CD4-positive, alpha-beta memory T cell (primary cell): ENCODE data around the gene PRKG1. TPM values are rescaled to one million over a fixed set of nuclear protein-coding genes. Genes with fewer than 3 reads are reported as not detected.

Experiments used
- CTCF ChIA-PET: fragments of 350-600 bp; sonication (Branson Sonifier 250); formaldehyde crosslinking; loops from one replicate; lab custom pipeline; 2021; ENCODE audit warnings: inconsistent platforms; ENCODE audit not compliant: partially characterized antibody; lab: Charles Lee
- POLR2A ChIA-PET: fragments of 350-600 bp; sonication (Branson Sonifier 250); formaldehyde crosslinking; loops from one replicate; lab custom pipeline; 2021; ENCODE audit not compliant: partially characterized antibody; lab: Charles Lee
- DNase-seq, 5 donors: peaks; one replicate each; pipeline versions ENCODE4 v3.0.0 to v3.0.0-alpha.2; 2020 to 2022; ENCODE audit warnings: mixed read lengths in 1 of 5
- H3K27ac ChIP-seq: one replicate; pipeline ENCODE4 v1.7.0; 2013; ENCODE audit warnings: low read depth, low read length
- H3K27me3 ChIP-seq: 2 replicates; pipeline ENCODE4 v1.7.0; 2013; ENCODE audit warnings: mild to moderate bottlenecking, low read length, moderate library complexity; ENCODE audit not compliant: insufficient read depth
- H3K36me3 ChIP-seq: 2 replicates; pipeline ENCODE4 v1.7.0; 2013; ENCODE audit warnings: mild to moderate bottlenecking, low read length, moderate library complexity; ENCODE audit not compliant: insufficient read depth
- H3K4me1 ChIP-seq: 2 replicates; pipeline ENCODE4 v1.7.0; 2013; ENCODE audit warnings: mild to moderate bottlenecking, low read length, moderate library complexity; ENCODE audit not compliant: insufficient read depth
- H3K4me3 ChIP-seq, 2 donors: one replicate each; pipeline ENCODE4 v1.7.0; 2013; ENCODE audit warnings: low read length in 2 of 2, mild to moderate bottlenecking in 1 of 2
- H3K9me3 ChIP-seq, 2 donors: one replicate each; pipeline ENCODE4 v1.7.0; 2013; ENCODE audit warnings: low read length in 2 of 2, control low read depth in 1 of 2; ENCODE audit not compliant: control insufficient read depth in 1 of 2
- H3K27ac Mint-ChIP-seq, 7 donors: one replicate each; pipeline ENCODE4 v1.8.0; 2020 to 2021; ENCODE audit warnings: mixed read lengths in 7 of 7, mild to moderate bottlenecking in 6 of 7, inconsistent platforms in 3 of 7, moderate library complexity in 3 of 7
- H3K27me3 Mint-ChIP-seq, 2 donors: one replicate each; pipeline ENCODE4 v1.8.0; 2020 to 2021; ENCODE audit warnings: mixed read lengths in 2 of 2
- H3K36me3 Mint-ChIP-seq, 2 donors: one replicate each; pipeline ENCODE4 v1.8.0; 2020 to 2021; ENCODE audit warnings: mixed read lengths in 2 of 2, inconsistent platforms in 1 of 2, mild to moderate bottlenecking in 1 of 2
- H3K4me1 Mint-ChIP-seq, 4 donors: one replicate each; pipeline ENCODE4 v1.8.0; 2020 to 2021; ENCODE audit warnings: mixed read lengths in 4 of 4, mild to moderate bottlenecking in 1 of 4
- H3K4me3 Mint-ChIP-seq, 8 donors: one replicate each; pipeline ENCODE4 v1.8.0; 2020 to 2021; ENCODE audit warnings: mixed read lengths in 8 of 8, mild to moderate bottlenecking in 7 of 8, moderate library complexity in 6 of 8, inconsistent platforms in 3 of 8
- H3K9me3 Mint-ChIP-seq, 8 donors: one replicate each; pipeline ENCODE4 v1.8.0; 2020 to 2021; ENCODE audit warnings: mixed read lengths in 8 of 8, mild to moderate bottlenecking in 5 of 8, inconsistent platforms in 3 of 8, moderate library complexity in 1 of 8
- intact Hi-C: fragments of 100-400 bp; cut with micrococcal nuclease; formaldehyde crosslinking; loops from one replicate; pipeline ENCODE4 v1.15.1; 2023
- polyA plus RNA-seq, 2 donors: library from polyadenylated mRNA; unstranded; fragments of 300-500 nt; fragmentation: Illumina TruSeq; gene quantifications; one replicate each; pipeline ENCODE4 v1.2.3, GENCODE V29; 2021
- total RNA-seq, 2 experiments: library from RNA; stranded (reverse); gene quantifications; one replicate each; pipeline ENCODE4 v1.2.3, GENCODE V29; 2021

PRKG1 gene
- total and polyA plus RNA-seq, 4 experiments from 2014 or later, result 0.06 to 0.20 TPM; not detected in 2

DNA sequence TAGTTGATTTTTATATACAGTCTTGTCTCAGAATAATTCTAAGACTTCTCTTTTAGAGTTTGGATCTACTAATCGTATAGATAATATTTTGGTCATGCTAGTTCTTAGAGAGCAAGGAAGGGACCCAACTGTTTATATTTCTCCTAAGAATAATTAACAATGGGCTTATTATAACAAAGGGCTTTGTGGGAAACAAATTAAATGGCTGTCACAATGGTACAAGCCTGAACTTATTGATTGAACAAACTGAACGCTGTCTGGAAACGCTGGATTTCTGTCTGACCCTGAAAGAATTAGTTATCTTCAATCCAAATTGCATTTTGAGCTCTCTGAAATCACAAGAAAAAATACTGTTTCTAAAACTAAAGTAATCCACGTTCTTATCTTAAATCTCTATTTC lies 568.3 kb downstream of the PRKG1 start:
- no peak overlapping the region for H3K27ac ChIP-seq
- no peak overlapping the region for H3K4me3 Mint-ChIP-seq
- intact Hi-C loops, result no loop called here
- DNase-seq, result no peak
- POLR2A ChIA-PET, result no interaction called here
- H3K4me3 ChIP-seq, result no peak overlapping the region
- no peaks in the 10 kb centered on the region for H3K27me3 ChIP-seq
- CTCF ChIA-PET, result no interaction called here
- H3K36me3 ChIP-seq, result no peaks in the 10 kb centered on the region
- H3K36me3 Mint-ChIP-seq, result no peaks in the 10 kb centered on the region
- H3K9me3 ChIP-seq, result no peaks in the 10 kb centered on the region
- no peaks in the 10 kb centered on the region for H3K9me3 Mint-ChIP-seq
- peaks cover 3 to 6% of the 10 kb centered on the region in 2 donors for H3K27me3 Mint-ChIP-seq
- H3K4me1 Mint-ChIP-seq, result no peaks in the 10 kb centered on the region
- H3K4me1 ChIP-seq, result no peaks in the 10 kb centered on the region
- H3K27ac Mint-ChIP-seq, result no peak overlapping the region

DNA sequence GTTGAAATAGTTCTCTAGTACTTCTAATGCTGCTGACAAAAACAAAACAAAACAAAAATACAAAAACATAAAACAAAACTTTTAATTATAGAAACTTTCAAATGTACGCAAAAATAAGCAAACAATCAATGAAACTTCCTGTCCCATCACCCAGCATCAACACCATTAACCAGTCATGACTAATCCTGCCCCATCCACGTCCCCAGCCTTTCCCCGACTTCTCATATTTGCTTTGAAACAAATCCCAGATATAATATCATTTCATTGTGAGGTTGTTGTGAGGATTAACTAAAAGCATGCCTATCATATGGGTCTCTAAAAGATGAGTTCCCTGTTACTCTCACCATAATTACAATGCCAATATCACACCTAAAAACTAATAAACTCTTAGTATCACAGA lies 569.4 kb downstream of the PRKG1 start:
- H3K27me3 ChIP-seq, result no peaks in the 10 kb centered on the region
- no peak overlapping the region for H3K4me3 Mint-ChIP-seq
- no peak overlapping the region for H3K27ac ChIP-seq
- no peaks in the 10 kb centered on the region for H3K4me1 ChIP-seq
- no peak for DNase-seq
- H3K9me3 ChIP-seq, result no peaks in the 10 kb centered on the region
- H3K27ac Mint-ChIP-seq, result no peak overlapping the region
- no peaks in the 10 kb centered on the region for H3K36me3 Mint-ChIP-seq
- no peaks in the 10 kb centered on the region for H3K4me1 Mint-ChIP-seq
- no peaks in the 10 kb centered on the region for H3K9me3 Mint-ChIP-seq
- H3K4me3 ChIP-seq, result no peak overlapping the region
- POLR2A ChIA-PET, result no interaction called here
- H3K27me3 Mint-ChIP-seq, result peaks cover 3 to 6% of the 10 kb centered on the region in 2 donors
- intact Hi-C loops, result no loop called here
- no peaks in the 10 kb centered on the region for H3K36me3 ChIP-seq
- CTCF ChIA-PET, result no interaction called here

DNA sequence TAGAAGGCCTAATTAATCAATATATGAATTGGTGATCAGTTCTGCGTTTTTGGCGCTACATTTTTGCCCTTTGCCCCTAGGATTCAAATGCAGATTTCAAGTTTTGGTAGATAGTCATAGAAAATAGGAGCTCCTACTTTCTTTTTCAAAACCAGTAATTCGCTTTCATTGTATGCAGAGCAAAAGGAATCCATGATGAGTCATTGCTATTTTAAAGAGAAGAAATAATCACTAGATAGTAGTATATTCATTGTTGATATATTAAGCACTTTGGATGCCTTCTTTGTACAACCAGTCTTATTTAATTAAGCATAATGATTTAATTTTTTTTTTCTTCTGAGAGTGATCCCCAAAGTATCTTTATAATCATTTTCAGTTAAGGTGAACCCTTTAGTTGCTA lies 574.8 kb downstream of the PRKG1 start:
- Histone ChIP-seq H3K4me1 (no peaks in the 10 kb centered on the region), H3K27ac (no peak overlapping the region), H3K36me3 (no peaks in the 10 kb centered on the region), H3K4me3 (no peak overlapping the region), H3K27me3 (no peaks in the 10 kb centered on the region), H3K9me3 (no peaks in the 10 kb centered on the region)
- no peaks in the 10 kb centered on the region for H3K4me1 Mint-ChIP-seq
- intact Hi-C loops, result no loop called here
- peaks cover 0 to 2% of the 10 kb centered on the region in 2 donors for H3K27me3 Mint-ChIP-seq
- H3K9me3 Mint-ChIP-seq, result no peaks in the 10 kb centered on the region
- H3K36me3 Mint-ChIP-seq, result no peaks in the 10 kb centered on the region
- ChIA-PET CTCF (no interaction called here), POLR2A (no interaction called here)
- no peak overlapping the region for H3K4me3 Mint-ChIP-seq
- no peak for DNase-seq
- no peak overlapping the region for H3K27ac Mint-ChIP-seq

DNA sequence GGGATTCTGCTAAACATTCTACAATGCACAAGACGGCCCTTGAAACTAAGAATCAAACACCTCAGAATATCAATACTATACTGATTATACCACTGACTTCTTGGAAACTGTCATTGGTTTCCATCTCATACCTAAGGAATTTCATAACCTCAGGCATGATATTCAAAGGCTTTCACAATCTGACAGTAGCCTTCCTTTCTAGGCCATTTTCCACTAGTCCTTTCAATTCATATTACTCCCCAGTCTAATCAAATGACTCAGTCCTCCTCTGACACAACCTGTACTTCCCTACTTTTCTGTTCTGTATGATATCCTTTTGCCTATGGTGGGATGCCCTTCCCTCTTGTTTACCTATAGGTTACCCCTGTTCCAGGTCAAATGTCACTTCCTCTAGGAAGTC lies 576.8 kb downstream of the PRKG1 start:
- H3K4me1 ChIP-seq, result no peaks in the 10 kb centered on the region
- H3K36me3 ChIP-seq, result no peaks in the 10 kb centered on the region
- ChIA-PET POLR2A (no interaction called here), CTCF (interaction anchor here (0.6 kb wide), 1 partner anchor 1062 kb away, joined by 3 read pairs; no protein-coding TSS in a partner anchor)
- no peak overlapping the region for H3K4me3 ChIP-seq
- H3K36me3 Mint-ChIP-seq, result no peaks in the 10 kb centered on the region
- H3K27me3 ChIP-seq, result no peaks in the 10 kb centered on the region
- no peaks in the 10 kb centered on the region for H3K9me3 Mint-ChIP-seq
- H3K27me3 Mint-ChIP-seq, result no peaks in the 10 kb centered on the region
- no peak overlapping the region for H3K27ac Mint-ChIP-seq
- intact Hi-C loops, result no loop called here
- no peaks in the 10 kb centered on the region for H3K9me3 ChIP-seq
- no peak for DNase-seq
- H3K4me3 Mint-ChIP-seq, result no peak overlapping the region
- H3K27ac ChIP-seq, result no peak overlapping the region
- no peaks in the 10 kb centered on the region for H3K4me1 Mint-ChIP-seq

DNA sequence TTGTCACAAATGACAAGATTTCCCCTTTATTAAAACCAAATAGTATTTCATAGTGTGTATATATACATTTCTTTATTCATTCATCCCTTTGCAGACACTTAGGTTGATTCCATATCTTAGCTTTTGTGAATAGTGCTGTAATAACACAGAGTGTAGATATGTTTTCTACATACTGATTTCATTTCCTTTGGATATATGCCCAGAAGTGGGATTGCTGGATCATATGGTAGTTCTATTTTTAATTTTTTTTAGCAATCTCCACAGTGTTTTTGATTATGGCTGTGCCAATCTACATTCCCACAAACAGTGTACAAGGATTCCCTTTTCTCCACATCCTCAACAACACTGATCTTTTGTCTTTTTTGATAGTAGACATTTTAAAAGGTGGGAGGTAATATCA lies 578.7 kb downstream of the PRKG1 start:
- Mint-ChIP-seq H3K27ac (no peak overlapping the region), H3K4me1 (no peaks in the 10 kb centered on the region), H3K9me3 (no peaks in the 10 kb centered on the region), H3K36me3 (no peaks in the 10 kb centered on the region), H3K4me3 (no peak overlapping the region), H3K27me3 (peaks cover 3 to 4% of the 10 kb centered on the region in 2 donors)
- Histone ChIP-seq H3K4me3 (no peak overlapping the region), H3K9me3 (no peaks in the 10 kb centered on the region), H3K27ac (no peak overlapping the region), H3K36me3 (no peaks in the 10 kb centered on the region), H3K27me3 (no peaks in the 10 kb centered on the region), H3K4me1 (no peaks in the 10 kb centered on the region)
- intact Hi-C loops, result no loop called here
- POLR2A ChIA-PET, result no interaction called here
- DNase-seq, result no peak
- CTCF ChIA-PET, result no interaction called here

DNA sequence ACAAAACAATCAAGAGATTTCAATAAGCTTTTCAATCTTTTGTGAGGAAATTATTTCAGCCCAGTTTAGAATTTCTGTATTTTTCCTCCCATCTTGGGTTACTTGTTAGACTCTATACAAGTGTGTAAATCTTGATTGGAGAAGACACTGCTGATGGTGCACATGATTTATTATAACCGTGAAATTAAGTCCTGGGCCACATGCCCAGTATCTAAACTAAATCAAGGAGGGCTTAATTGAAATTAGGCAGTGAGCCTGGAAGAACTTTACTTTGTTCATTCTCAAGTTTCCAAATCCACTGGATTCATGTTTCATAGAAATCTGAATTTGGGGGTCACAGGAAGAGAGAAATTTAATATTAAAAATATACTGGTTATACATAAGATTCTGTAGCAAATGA lies 580.6 kb downstream of the PRKG1 start:
- Histone ChIP-seq H3K9me3 (no peaks in the 10 kb centered on the region), H3K36me3 (no peaks in the 10 kb centered on the region), H3K4me1 (no peaks in the 10 kb centered on the region), H3K4me3 (no peak overlapping the region), H3K27me3 (no peaks in the 10 kb centered on the region), H3K27ac (no peak overlapping the region)
- Mint-ChIP-seq H3K27ac (no peak overlapping the region), H3K4me1 (no peaks in the 10 kb centered on the region), H3K36me3 (no peaks in the 10 kb centered on the region), H3K9me3 (peaks cover 0 to 2% (median 0%) of the 10 kb centered on the region in 8 donors), H3K27me3 (peaks cover 3 to 4% of the 10 kb centered on the region in 2 donors), H3K4me3 (no peak overlapping the region)
- ChIA-PET CTCF (no interaction called here), POLR2A (no interaction called here)
- intact Hi-C loops, result no loop called here
- DNase-seq, result no peak

DNA sequence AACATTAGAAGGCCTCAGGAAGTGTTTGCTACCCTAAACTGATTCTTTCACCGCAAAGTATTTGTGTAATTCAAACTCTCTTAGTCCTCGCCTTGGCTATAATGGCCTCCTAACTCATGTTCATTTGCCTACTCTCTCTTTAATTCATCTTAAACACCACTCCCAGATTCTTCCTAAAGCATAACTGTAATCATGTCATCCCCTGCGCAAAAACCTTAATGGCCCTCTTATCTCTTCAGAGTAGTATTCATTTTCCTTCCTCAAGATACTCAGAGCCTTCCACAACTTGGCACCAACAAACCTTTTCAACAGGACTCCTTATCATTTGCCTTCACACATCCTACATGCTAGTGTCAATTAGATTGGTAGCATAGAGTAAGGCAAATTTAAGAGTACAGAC lies 582.2 kb downstream of the PRKG1 start:
- Mint-ChIP-seq H3K4me1 (no peaks in the 10 kb centered on the region), H3K27ac (no peak overlapping the region), H3K27me3 (peaks cover 3 to 4% of the 10 kb centered on the region in 2 donors), H3K36me3 (no peaks in the 10 kb centered on the region), H3K9me3 (peaks cover 0 to 2% (median 0%) of the 10 kb centered on the region in 8 donors), H3K4me3 (no peak overlapping the region)
- no peak overlapping the region for H3K27ac ChIP-seq
- intact Hi-C loops, result no loop called here
- no peaks in the 10 kb centered on the region for H3K9me3 ChIP-seq
- no peaks in the 10 kb centered on the region for H3K36me3 ChIP-seq
- DNase-seq, result no peak
- POLR2A ChIA-PET, result no interaction called here
- H3K27me3 ChIP-seq, result no peaks in the 10 kb centered on the region
- no peak overlapping the region for H3K4me3 ChIP-seq
- CTCF ChIA-PET, result no interaction called here
- H3K4me1 ChIP-seq, result no peaks in the 10 kb centered on the region

DNA sequence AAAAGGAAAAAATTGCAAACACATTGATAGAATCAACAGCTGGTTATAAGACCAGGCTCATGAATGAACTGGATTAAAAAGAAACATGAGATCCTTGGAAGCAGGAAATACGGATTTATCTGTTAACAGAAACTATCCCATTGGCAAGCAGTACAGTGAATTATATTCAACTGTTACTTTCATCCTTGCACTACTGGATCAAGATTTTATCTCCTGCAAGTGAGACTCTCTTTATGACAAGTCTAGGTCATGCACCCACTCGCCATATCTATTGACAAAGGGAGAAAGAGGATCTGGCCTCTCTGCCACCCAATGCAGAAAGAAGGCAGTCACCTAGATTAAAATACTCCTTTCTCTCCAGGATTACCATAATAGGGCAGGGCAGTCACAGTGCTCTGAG lies 583.7 kb downstream of the PRKG1 start:
- Mint-ChIP-seq H3K4me1 (no peaks in the 10 kb centered on the region), H3K4me3 (no peak overlapping the region), H3K9me3 (peaks cover 0 to 2% (median 0%) of the 10 kb centered on the region in 8 donors), H3K36me3 (no peaks in the 10 kb centered on the region), H3K27me3 (peaks cover 3 to 6% of the 10 kb centered on the region in 2 donors), H3K27ac (no peak overlapping the region)
- Histone ChIP-seq H3K36me3 (no peaks in the 10 kb centered on the region), H3K27ac (no peak overlapping the region), H3K9me3 (no peaks in the 10 kb centered on the region), H3K4me3 (no peak overlapping the region), H3K27me3 (no peaks in the 10 kb centered on the region), H3K4me1 (no peaks in the 10 kb centered on the region)
- ChIA-PET CTCF (no interaction called here), POLR2A (no interaction called here)
- DNase-seq, result no peak
- intact Hi-C loops, result no loop called here
